ENCODE measurements around the gene SPACA7. TPM values are rescaled to one million over a fixed set of nuclear protein-coding genes. Genes with fewer than 3 reads are reported as not detected.

SPACA7 gene
- total and polyA plus RNA-seq, 10 of the 15 experiments (the other 5 are each of a cell fraction or from before 2014, with no cell fraction given), result not detected

- FAIRE-seq (no peak), DNase-seq (ENCODE audit: low read depth, low spot score) (no peak), ATAC-seq (no peak)
- Histone ChIP-seq H3K27ac (ENCODE audit: control insufficient read depth, insufficient read depth) (no peak overlapping the region), H2AFZ (ENCODE audit: control insufficient read depth, low read depth, low read length) (no peak overlapping the region), H3K79me2 (ENCODE audit: control insufficient read depth, insufficient read depth, low read length) (no peaks in the 10 kb centered on the region), H3K27me3 (replicated peaks in 1 of 2; ENCODE audit: control insufficient read depth in 2 of 2, insufficient read depth in 2 of 2, low read length in 1 of 2) (0 out of 4 replicates have a peak, but pooled peaks cover 0 to 1% of the 10 kb centered on the region in 2 experiments), H3K9ac (ENCODE audit: control insufficient read depth, insufficient read depth, low read length) (no peak overlapping the region), H3K4me2 (ENCODE audit: control insufficient read depth, insufficient read depth) (no peak overlapping the region), H3K36me3 (ENCODE audit: control insufficient read depth in 2 of 2, insufficient read depth in 2 of 2, low read length in 1 of 2) (no peaks in the 10 kb centered on the region), H4K20me1 (ENCODE audit: control insufficient read depth, insufficient read depth) (no peaks in the 10 kb centered on the region), H3K4me3 (no peak overlapping the region), H3K9me3 (replicated peaks; ENCODE audit: control insufficient read depth, insufficient read depth, low read length) (no peaks in the 10 kb centered on the region), H3K4me1 (ENCODE audit: control insufficient read depth, insufficient read depth, low read length) (no peaks in the 10 kb centered on the region)
- BruUV-seq (replicated peaks), result no TSS peak
- ChIA-PET CTCF (no interaction called here), SMC1A (ENCODE audit: uncharacterized antibody, unreplicated experiment) (no interaction called here), RAD21 (ENCODE audit: unreplicated experiment) (no interaction called here), POLR2A (no interaction called here)
- TF ChIP-seq USF2 (IDR thresholded peaks at IDR 0.05; ENCODE audit: borderline replicate concordance, low read depth, low read length) (no peak), CUX1 (IDR thresholded peaks at IDR 0.05; ENCODE audit: insufficient replicate concordance, low read depth, low read length) (no peak), JUND (IDR thresholded peaks at IDR 0.05; ENCODE audit: low read depth, low read length) (no peak), NR2F1 (conservative IDR thresholded peaks at IDR 0.05) (no peak), RB1 (IDR thresholded peaks at IDR 0.05; ENCODE audit: borderline replicate concordance) (no peak), CREB1 (IDR thresholded peaks at IDR 0.05; ENCODE audit: low read depth) (no peak), SMC3 (IDR thresholded peaks at IDR 0.05; ENCODE audit: borderline replicate concordance, low read length) (no peak), BACH1 (IDR thresholded peaks at IDR 0.05; ENCODE audit: borderline replicate concordance) (no peak), RBBP5 (conservative IDR thresholded peaks at IDR 0.05) (no peak), LARP7 (IDR thresholded peaks at IDR 0.05) (no peak), RUNX3 (IDR thresholded peaks at IDR 0.05; ENCODE audit: low read length) (no peak)
- in situ Hi-C loops (cut with MboI) (no loop called here), intact Hi-C loops (cut with micrococcal nuclease; ENCODE audit: unreplicated experiment) (no loop called here)
- WGBS (ENCODE audit: insufficient coverage, insufficient replicate concordance, low lambda C conversion rate, missing lambda C conversion rate), result 14% methylated on average over 3 of the region's 3 CpGs
Observed at GRCh38 chr13:112341446-112341845, 34.7 kb upstream of the SPACA7 start.
